ENCODE data around the gene CYB5R4.

GRCh38 chr6:83860359-83860755, 868 bp downstream of the CYB5R4 start:
- TF ChIP-seq CTCF (IDR thresholded peaks at IDR 0.05; ENCODE audit: poor library complexity) = no peak
- TF ChIP-seq EZH2phosphoT487 (IDR thresholded peaks at IDR 0.05; ENCODE audit: low read depth, severe bottlenecking, unreplicated experiment) = no peak
- TF ChIP-seq EZH2 (IDR thresholded peaks at IDR 0.05; ENCODE audit: borderline replicate concordance) = no peak

Data from hepatocyte (in vitro differentiated cells).